Measurements from ENCODE around the gene CLTCL1.

The CLTCL1 gene

GRCh38 chr22:19244600-19245352, 46.7 kb downstream of the CLTCL1 start:
- DNase-seq (ENCODE audit: low read depth) = no peak

GRCh38 chr22:19242699-19243098, 48.8 kb downstream of the CLTCL1 start:
- no peak for DNase-seq (ENCODE audit: low read depth)

GRCh38 chr22:19241593-19241906, 50.0 kb downstream of the CLTCL1 start:
- DNase-seq (ENCODE audit: low read depth) = no peak

GRCh38 chr22:19240813-19241592, 50.5 kb downstream of the CLTCL1 start:
- no peak for DNase-seq (ENCODE audit: low read depth)

- DNase-seq (ENCODE audit: low read depth) = no peak
Measured at GRCh38 chr22:19239464-19239863, 52.1 kb downstream of the CLTCL1 start.

- no peak for DNase-seq (ENCODE audit: low read depth)
Measured at GRCh38 chr22:19238900-19239299, 52.6 kb downstream of the CLTCL1 start.

- no peak for DNase-seq (ENCODE audit: low read depth)
Measured at GRCh38 chr22:19235874-19236273, 55.6 kb downstream of the CLTCL1 start.

GRCh38 chr22:19234126-19234896, 57.2 kb downstream of the CLTCL1 start:
- DNase-seq (ENCODE audit: low read depth) = no peak

GRCh38 chr22:19233189-19233661, 58.3 kb downstream of the CLTCL1 start:
- DNase-seq (ENCODE audit: low read depth) = no peak

GRCh38 chr22:19232623-19233022, 58.9 kb downstream of the CLTCL1 start:
- no peak for DNase-seq (ENCODE audit: low read depth)

- no peak for DNase-seq (ENCODE audit: low read depth)
Measured at GRCh38 chr22:19231986-19232385, 59.5 kb downstream of the CLTCL1 start.

- no peak for DNase-seq (ENCODE audit: low read depth)
Measured at GRCh38 chr22:19229600-19229999, 61.9 kb downstream of the CLTCL1 start.

GRCh38 chr22:19228179-19228578, 63.3 kb downstream of the CLTCL1 start:
- DNase-seq (ENCODE audit: low read depth) = no peak

- no peak for DNase-seq (ENCODE audit: low read depth)
Measured at GRCh38 chr22:19226428-19226827, 65.1 kb downstream of the CLTCL1 start.

- DNase-seq (ENCODE audit: low read depth) = no peak
Measured at GRCh38 chr22:19225560-19225959, 66.0 kb downstream of the CLTCL1 start.

GRCh38 chr22:19224985-19225384, 66.5 kb downstream of the CLTCL1 start:
- DNase-seq (ENCODE audit: low read depth) = no peak

- DNase-seq (ENCODE audit: low read depth) = no peak
Measured at GRCh38 chr22:19224557-19224956, 67.0 kb downstream of the CLTCL1 start.

- DNase-seq (ENCODE audit: low read depth) = no peak
Measured at GRCh38 chr22:19223617-19224016, 67.9 kb downstream of the CLTCL1 start.

GRCh38 chr22:19223110-19223509, 68.4 kb downstream of the CLTCL1 start:
- no peak for DNase-seq (ENCODE audit: low read depth)

- DNase-seq (ENCODE audit: low read depth) = no peak
Measured at GRCh38 chr22:19222242-19223005, 69.1 kb downstream of the CLTCL1 start.

- DNase-seq (ENCODE audit: low read depth) = no peak
Measured at GRCh38 chr22:19220867-19221266, 70.7 kb downstream of the CLTCL1 start.

Measured in activated gamma-delta T cell treated with anti-CD3 and anti-CD28 coated beads, Interleukin-2, amount 50 U/mL, for 16 hours (primary cell).